ENCODE data around the gene SNAP47.

Gene SNAP47

DNA sequence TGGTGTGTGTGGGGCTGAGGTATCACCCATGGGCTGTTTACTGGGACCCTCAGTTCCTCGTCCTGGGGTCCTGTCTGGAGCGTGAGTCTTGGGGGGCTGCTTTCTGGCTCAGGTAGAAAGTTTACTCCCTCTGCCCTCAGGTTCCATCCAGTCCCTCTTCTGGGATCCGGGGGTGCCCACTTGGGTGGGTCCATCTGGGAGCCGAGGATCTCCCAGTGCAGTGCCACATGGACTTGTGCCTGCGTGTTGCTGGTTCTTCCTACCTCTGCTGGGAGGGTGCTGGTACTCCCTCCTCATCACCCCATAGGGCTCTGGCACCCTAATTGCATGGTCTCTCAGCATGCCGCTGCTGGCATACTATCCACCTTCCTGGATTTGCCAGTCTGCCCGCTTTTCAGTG, 14.0 kb downstream of the SNAP47 start:
- no peak for DNase-seq (ENCODE audit: low read depth in 2 of 2)

DNA sequence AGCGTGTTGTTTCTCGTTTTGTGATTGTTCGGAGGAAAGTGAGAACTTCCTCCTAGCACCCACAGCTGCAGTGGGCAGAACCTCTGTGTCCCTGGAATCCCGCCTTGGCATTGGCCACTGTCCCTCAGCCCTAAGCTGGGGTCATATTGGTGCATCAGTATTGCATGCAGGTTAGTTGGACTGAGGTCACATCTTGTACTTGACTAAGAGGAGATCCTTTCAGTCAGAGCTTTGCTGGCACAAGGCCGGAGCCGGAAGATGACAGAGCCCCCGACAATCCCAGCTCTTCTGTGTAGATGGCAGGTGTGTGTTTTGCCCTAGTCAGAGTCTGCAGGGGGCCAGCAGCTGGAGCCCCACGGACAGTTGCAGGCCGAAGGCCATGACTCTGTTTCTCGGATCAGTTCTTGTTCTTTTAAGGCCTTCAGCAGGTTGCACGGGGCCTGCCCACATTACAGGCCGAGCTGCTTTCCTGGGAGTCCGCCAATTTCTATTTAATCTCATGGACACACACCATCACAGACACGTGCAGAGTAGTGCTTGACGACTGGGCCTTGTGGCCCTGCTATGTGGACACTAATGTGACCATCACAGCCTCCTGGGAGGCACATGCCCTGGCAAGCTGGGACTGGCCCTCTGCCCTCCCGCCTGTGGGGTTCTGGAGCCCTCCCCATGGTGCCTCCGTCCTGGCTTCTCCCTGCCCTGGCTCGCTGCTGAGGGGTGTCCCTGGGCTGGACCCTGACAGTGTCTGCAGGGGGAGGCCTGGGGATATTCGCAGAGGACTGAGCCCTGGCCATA, 14.9 kb downstream of the SNAP47 start:
- DNase-seq (ENCODE audit: low read depth in 2 of 2) = no peak

DNA sequence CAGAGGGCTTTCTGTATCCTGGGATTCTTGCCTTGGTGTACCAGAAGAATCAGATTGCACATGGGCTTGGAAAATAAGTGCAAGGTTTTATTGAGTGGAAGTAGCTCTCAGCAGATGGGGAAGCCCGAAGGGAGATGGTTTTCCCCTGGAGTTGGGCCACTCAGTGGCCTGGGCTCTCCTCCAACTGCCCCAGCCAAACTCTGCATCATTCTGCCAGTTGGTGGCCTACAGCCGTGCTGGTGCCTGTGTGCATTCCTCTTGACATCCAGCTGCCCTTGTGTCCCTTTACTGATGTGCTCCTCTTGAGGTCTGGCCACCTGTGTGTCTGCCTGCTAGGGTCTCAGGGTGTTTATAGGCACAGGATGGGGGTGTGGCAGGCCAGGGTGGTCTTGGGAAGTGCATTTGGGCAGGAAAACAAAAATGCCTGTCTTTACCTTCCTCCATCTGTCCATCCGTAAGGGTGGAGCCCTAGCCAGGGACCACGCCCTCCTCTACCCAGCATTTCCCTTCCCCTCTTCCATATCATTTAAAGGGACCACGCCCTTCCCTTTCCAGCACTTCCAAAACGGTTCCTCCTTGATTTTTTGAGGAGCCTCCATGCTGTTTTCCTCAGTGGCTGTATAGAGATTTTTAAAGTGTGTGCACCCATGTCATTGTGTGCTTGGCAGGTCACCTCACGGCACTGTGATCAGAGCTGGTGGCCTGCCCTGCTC, 18.9 kb downstream of the SNAP47 start:
- no peak for DNase-seq (ENCODE audit: low read depth in 2 of 2)

DNA sequence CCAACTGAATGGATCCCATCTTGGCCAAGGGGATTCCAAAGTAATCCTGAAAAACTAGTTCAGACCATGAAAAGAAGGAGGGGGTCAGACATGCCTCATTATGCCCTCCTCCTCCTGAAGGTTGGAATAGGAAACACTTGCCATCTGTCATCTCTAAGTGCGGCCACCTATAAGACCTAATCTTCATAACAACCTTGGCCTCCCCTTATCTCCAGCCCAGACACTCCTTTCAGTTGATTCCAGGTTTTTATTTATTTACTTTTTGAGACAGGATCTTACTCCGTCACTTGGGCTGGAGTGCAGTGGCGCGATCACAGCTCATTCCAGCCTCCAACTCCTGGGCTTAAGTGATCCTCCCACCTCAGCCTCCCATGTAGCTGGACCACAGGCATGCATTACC, 19.7 kb downstream of the SNAP47 start:
- DNase-seq (ENCODE audit: low read depth in 2 of 2) = no peak

DNA sequence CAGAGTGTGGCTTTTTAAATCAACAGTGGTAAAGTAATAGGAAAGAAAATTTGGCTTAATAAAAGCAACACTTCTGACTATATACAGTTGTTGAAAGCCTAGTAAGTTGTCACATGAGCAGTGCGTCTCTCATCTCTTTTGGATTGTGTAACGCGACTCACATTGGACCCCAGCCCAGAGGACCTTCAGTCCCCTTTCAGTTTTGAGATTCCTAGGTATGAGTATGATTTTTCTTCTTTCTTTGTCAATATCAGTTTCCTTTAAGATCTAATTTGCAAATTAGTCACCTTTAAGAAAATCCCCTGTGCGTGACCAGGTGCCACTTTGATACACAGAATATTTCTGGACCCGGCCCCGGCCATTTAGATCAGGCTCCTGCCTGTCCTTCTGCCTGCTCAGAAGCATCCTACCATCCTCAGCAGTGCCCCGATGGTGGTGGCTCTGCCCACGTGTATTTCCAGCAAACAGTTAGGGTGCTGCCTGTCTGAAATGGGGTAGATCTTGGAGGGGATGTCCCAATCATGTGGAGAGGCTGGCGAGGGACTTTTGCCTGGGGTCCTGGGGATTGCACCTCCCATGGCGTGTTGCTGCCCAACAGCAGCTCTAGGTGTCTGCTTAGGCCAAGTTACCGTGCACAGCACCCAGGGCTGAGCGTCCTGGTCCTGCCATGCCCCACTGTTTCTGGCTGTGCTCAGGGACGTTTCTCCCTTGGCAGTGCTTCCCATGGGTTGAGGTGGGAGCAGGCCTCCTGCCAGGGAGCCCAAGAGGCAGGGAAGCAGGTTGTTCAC, 21.1 kb downstream of the SNAP47 start:
- DNase-seq (ENCODE audit: low read depth in 2 of 2) = no peak

DNA sequence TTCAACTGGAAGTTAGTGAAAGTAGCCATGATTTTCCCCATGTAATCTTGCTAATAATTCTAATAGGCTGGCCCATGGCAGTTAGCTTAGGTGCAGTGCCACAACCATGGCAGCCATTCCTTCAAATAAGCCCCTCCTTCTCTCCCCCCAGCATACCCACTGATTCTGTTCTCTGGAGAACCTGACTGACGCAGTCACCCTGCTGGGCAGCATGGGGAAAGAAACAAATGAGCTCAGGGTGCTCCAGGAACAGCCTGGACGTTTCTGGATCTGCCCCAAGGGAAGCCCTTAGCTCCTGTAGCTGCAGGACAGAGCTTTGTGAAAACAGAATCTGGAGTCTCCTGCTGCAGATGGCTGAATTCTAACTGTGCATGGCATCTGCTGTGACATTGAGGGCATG, 22.5 kb downstream of the SNAP47 start:
- DNase-seq (ENCODE audit: low read depth in 2 of 2) = no peak

DNA sequence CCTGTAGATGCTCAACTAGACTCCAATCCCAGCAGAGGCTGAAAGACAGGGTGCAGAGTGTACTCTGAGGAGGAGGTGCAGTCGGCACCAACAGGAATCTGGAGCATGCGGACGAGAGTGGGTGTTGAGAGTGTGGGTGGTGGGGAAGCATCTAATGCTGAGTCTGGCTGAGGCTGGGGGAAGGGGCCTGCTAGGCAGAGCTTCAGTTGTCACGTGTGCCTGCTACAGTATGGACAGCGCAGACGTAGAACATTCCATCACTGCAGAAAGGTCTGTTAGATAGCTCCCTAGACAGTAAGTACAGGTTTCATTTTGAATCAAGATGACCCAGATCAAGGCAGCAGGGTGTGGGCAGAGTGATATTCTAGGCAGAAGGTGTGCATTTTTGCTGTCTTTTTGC, 23.1 kb downstream of the SNAP47 start:
- DNase-seq (ENCODE audit: low read depth in 2 of 2) = no peak

DNA sequence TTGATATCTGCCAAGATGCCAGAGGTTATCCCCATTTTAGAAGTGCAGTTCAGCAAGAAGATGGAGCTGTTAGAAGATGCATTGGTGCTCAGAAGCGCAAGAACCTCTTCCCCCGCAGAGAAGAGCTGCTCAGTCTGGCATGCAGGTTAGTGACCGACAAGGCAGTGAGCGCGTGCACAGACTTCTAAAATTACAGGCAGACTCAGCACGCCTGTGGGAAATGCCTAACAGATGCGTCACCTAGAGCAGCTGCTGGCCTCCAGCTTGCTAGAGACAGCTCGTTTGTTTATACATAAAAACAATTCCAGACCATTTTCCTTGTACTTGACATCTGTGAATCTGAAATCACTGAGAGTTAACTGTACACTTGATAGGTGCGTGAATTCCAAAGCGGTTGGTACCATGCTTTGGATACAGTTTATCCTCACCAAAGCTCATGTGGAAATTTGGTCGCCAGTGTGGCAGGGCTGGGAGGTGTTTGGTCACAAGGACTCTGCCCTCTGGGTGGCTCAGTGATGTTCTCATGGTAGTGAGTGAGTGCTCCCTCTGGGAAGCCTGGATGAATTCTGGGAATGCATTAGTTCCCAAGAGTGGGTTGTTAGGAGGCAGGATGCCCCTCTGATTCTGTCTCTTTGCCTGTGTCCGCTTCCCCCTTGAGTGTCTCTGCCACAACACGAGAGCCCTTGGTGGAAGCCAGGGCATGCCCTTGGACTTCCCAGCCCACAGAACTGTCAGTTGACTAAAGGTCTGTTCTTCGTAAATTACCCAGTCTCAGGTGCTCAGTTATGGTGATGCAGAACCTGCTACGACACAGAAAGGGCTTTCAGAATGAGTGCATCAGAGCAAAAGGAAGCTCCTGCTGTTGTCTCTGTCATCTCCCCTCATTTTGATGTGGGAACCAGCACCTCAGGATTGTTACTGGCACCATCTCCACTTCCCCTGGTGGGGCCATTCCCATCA, 24.4 kb downstream of the SNAP47 start:
- DNase-seq (ENCODE audit: low read depth in 2 of 2) = no peak

DNA sequence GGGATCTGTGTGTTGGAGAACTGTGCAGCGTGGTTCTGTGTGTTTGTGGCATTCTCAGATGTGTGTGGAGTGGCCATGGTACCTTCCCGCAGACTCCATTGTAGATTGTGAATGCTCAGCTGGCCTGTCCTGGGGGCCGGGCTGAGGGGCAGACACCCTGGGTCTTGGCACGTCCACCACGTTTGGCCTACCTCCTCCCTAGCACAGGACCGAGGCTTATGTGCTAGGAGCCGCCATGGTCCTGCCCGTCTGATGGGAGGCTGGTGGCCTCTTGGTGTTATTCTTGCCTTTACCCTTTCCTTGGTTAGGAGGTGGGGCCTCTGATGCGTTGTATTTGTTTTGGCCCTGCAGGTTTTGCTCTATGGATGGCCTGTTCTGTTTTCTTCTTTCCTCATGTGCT, 25.1 kb downstream of the SNAP47 start:
- no peak for DNase-seq (ENCODE audit: low read depth in 2 of 2)

DNA sequence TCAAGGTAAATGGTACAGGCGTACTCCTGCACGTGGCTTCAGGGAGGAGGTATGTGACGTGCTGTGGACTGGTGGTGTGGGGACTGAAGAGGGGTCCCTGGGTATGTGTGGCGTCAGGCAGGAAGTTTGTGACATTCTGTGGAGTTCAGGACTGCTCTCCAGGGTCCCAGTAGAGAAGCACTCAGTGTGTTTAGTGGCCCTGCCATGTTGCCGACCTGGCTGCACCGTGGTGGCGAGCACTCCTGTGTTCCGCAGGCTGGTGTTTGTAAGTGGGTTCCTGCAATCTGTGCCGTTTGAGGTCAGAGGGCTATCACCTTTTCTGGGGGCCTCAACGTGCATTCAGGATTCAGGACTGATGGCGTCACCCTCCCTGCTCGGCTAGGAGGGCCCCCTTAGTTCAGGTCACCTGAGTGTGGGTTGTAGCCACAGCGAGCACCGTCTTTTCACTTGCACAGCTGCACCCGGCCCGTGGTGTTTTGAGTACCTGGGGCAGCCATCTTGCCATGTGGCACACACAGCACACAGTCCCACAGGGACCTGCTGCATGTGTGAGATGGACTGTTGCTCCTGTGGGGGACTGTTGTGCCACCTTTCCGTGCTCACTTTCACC, 26.5 kb downstream of the SNAP47 start:
- DNase-seq (ENCODE audit: low read depth in 2 of 2) = no peak

DNA sequence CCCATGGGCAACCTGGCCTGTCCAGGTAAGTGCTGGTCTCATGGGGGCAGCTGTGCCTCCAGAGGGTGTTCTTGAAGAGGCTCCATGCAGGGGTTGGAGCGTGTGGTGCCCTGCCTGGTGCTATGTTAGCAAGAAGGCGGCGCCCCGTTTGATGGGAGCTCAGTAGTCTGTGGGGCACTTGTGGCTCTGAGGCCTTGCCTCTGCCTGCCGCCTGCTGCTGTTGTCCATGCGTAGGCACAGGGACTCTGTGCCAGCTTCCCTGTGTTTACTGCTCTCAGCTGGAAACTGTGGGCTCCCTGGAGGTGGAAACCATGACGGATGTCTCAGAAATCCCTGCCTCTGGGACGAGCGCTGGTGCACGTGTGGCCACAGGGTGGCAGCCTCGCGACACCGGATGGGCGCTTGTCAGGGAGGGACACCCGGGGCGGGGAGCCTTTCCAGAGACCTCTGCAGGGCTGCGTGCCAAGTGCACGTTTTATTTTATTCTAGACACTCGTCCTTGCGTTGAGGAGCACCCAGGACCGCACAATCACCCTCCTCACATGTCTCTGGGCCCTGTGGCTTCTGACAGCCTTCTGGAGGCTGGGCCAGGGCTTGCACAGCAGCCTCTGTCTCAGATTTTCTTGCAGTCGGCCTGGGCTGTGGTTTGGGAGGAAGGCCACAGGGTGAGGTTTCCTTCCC, 27.1 kb downstream of the SNAP47 start:
- peak; percentile 75 to 81 for DNase-seq (ENCODE audit: low read depth in 2 of 2)

DNA sequence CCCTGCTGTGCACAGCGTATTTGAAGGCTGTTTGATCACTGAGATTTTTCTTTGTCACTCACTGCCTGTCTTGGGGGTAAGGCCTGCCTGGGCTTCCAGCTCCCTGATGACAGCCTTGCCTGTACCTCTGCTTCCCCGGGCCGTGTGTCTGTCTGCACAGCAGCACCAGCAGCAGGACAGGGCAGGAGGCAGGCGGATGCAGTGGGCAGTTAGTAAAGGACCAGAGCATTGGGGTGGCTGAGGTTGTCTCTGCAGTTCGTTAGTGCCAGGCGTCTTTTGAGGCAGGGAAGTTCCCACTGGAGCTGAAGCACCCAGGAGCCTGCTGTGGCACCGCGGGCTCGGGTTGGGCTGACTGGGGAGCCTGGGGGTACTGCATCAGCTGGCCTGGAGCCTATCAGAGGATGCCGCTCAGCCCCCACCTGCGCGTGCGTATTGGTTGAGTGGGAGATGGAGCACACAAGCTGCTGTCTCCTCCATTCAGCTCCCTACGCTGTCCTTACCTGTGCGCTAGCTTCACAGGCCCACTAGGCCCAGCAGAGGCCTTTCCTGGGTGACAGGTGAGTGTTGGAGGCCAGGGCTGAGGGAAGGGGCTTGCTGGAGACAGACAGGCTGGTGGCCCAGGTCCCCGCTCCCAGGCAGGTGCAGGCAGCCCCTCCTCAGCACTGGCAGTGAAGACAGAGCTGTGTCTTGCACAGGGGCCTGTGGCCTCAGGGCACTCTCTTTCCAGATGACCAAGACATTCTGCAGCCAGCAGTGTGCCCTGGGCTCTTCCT, 28.2 kb downstream of the SNAP47 start:
- DNase-seq (ENCODE audit: low read depth in 2 of 2) = no peak

DNA sequence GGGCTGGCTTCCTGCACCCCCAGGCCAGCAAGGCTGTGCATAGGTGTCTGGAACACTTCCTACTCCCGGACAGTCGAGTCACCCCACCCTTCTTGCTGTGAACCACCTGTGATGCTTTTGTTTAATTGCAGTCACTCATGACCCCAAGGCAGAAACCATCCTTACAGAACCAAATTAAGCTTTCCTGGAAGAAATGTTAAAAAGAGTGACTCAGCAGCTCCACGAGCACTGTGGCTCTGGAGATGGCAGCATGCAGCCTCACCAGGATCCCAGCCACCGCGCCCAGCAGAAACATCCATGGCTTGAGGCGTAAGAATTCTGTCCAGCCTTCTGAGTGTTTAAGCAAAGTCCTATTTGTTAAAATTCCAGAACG, 28.8 kb downstream of the SNAP47 start:
- no peak for DNase-seq (ENCODE audit: low read depth in 2 of 2)

DNA sequence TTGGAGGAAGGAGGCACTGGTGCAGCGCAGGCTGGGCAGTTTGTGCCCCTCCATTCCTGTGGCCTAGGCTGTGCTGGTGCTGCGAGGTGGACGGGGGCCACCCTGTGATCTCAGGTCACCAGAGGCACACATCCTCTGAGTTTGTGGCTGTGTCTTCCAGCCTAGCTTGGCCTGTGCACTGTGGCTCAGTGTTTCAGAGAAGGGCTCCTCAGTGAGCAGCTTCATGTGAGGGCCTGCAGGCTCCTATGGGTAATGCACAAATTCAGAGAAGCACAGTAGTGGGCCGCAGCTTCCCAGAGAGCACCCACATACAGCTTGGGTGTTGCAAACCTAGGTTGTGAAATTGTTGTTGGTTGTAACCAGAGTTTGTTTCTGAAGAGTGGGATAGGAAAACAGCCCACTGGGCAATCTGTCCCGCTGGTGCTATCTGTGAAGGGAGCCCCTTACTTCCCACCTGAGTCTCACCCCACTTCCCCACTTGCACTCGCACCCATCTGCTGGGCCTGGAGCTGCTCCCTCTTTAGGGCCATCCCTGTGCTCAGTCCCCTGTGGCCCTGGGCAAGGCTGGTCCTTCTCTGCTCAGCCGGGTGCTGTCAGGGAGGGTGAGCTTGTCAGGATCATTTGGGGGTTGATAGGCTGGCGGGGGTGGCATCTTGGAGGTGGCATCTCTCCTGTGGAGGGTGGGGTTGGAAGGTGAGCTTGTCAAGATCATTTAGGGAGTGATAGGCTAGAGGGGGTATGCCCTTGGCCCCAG, 30.2 kb downstream of the SNAP47 start:
- DNase-seq (ENCODE audit: low read depth in 2 of 2) = no peak

DNA sequence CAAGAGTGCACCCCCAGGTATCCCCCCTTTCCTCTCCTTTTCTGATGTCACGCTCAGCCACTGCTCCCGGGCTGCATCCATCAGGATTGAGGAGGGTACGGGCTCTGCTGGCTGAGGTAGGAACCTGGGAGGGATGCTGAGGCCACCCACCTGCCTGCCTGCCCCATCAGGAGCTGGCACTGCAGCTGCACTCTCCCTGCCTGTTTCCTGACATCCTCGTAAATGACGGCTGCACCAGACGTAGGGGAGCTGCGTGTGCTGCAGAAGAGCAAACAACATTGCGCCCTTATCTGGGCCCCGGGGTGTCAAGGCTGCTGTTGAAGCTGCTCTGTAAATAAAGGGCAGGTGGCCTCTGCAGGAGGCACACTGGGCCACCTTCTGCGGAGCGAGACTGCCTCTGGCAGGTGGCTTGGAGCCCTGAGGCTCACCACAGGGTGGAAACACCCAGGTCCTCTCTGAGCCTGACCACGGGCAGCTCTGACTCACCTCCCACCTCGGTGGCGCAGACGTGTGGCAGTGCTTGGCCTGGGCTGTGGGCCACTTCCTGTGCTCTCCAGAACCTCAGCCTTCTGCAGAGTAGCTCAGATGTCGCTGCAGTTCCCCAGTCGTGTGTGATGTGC, 30.9 kb downstream of the SNAP47 start:
- DNase-seq (ENCODE audit: low read depth in 2 of 2) = peak; percentile 44 to 58

DNA sequence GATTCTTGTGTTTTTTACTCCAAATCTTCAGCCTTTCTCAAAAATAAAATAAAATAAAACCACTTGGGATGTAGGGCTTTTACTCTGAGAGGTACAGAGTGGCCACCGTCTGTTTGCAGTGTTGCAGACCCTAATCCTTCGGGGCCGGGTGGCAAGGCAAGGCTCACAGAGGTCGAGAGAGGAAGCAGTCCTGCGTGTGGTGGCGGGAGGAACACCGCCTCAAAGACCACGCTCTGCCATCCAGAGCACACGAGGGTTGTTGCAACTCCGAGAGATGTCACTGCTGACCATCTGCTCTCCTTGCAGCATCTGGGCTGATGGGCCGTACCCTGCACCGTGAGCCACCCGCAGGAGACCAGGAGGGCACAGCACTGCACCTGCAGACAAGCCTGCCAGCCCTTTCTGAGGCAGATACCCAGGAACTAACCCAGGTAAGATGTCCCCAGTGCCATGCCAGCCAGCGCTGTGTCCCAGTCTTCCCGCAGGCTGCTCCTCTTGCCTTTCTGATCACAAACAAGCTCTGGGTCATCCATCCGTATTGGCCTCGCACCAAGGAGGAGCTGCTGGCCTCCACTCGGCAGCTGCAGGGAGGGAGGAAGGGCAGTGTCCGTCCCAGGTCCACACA, 31.5 kb downstream of the SNAP47 start:
- DNase-seq (ENCODE audit: low read depth in 2 of 2) = no peak

DNA sequence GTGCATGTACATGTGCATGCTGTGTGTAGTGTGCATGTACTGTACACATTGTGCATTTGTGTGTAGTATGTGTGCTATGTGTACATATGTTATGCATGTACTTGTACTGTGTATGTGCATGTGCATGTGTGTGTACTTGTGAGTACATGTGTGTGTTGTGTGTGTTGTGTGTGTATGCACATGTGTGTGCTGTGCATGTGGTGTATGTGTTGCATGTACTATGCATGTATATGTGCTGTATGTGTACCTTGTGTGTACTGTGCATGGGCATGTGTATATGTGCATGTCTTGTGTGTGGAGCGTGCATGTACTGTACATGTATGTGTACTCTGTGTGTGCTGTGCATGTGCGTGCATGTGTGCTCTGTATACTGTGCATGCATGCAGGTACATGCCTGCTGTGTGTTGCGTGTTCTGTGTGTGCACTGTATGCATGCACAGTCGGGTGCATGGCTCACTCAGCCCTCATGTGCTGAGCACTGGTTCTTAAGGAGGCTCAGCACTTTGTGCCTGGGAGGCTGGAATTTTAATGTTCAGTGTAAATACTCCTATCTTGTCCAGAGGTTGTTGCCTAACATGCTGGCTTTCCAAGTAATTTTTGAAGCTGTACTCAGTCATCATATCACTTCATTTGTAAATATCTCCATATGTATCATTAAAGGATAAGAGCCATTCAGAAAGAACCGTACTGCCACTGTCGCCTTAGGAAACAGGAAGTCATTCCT, 32.3 kb downstream of the SNAP47 start:
- no peak for DNase-seq (ENCODE audit: low read depth in 2 of 2)

DNA sequence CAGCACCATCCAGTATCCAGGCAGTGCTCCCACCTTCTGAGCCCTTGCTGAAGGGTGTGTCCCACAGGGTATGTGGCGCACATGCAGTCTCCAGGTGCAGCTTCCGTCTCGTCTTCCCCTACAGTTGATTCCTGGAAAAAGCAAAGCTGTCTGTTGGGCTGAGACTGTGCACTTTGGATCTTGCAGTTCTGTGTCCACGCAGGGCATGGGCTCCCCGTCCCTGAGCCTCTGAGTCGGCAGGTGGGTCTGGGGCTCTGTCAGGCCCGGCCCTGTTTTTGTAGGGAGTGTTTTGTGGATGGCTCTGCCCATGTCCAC, 32.8 kb downstream of the SNAP47 start:
- no peak for DNase-seq (ENCODE audit: low read depth in 2 of 2)

All from stimulated activated CD4-positive, alpha-beta T cell treated with anti-CD3 and anti-CD28 coated beads, Interleukin-15, amount 100 ng/mL, for 48 hours (primary cell).